ENCODE results near the gene CCDC78. TPM values are rescaled to one million over a fixed set of nuclear protein-coding genes. Genes with fewer than 3 reads are reported as not detected.

The CCDC78 gene
- polyA plus RNA-seq, 1 donor from 2014 or later = 10.7 TPM

GRCh38 chr16:740459-740763, 14.2 kb upstream of the CCDC78 start:
- H3K36me3 ChIP-seq (ENCODE audit: insufficient read depth, low read length) = no peaks in the 10 kb centered on the region
- peaks cover 5% of the 10 kb centered on the region for H3K79me2 ChIP-seq (replicated peaks; ENCODE audit: insufficient read depth, low read length)
- no peaks in the 10 kb centered on the region for H3K9me3 ChIP-seq (ENCODE audit: low read length)
- H4K20me1 ChIP-seq (ENCODE audit: insufficient read depth) = no peaks in the 10 kb centered on the region
- peak overlapping the region; percentile 90 for H3K9ac ChIP-seq (ENCODE audit: low read length)
- peak overlapping the region; percentile 86 for H3K4me2 ChIP-seq (ENCODE audit: low read length)
- no peaks in the 10 kb centered on the region for H3K27me3 ChIP-seq (ENCODE audit: insufficient read depth, low read depth, low read length)
- peak overlapping the region; percentile 79 for H2AFZ ChIP-seq (ENCODE audit: low read depth, low read length)
- H3K9me2 ChIP-seq (ENCODE audit: insufficient read depth, low read length) = no peaks in the 10 kb centered on the region
- peak overlapping the region; percentile 96 for H3K4me3 ChIP-seq (ENCODE audit: low read length)
- no peak for TF ChIP-seq MXI1 (conservative IDR thresholded peaks at IDR 0.05; ENCODE audit: poor library complexity, severe bottlenecking)
- TF ChIP-seq REST (IDR thresholded peaks at IDR 0.05; ENCODE audit: borderline replicate concordance) = no peak
- TF ChIP-seq RAD21 (conservative IDR thresholded peaks at IDR 0.05) = no peak
- no peak for TF ChIP-seq EZH2 (IDR thresholded peaks at IDR 0.05; ENCODE audit: borderline replicate concordance, insufficient read depth, low read length, poor library complexity, severe bottlenecking)
- no peak for TF ChIP-seq EP300 (conservative IDR thresholded peaks at IDR 0.05; ENCODE audit: poor library complexity, severe bottlenecking)
- TF ChIP-seq SMC3 (conservative IDR thresholded peaks at IDR 0.05; ENCODE audit: poor library complexity) = no peak
- TF ChIP-seq CTCF (IDR thresholded peaks at IDR 0.05; ENCODE audit: poor library complexity, severe bottlenecking) = no peak
- H3F3A ChIP-seq (ENCODE audit: insufficient read depth, low read length, poor library complexity, severe bottlenecking) = no peaks in the 10 kb centered on the region
- peak overlapping the region; percentile 63 for H3K27ac ChIP-seq (ENCODE audit: low read length)

- H3K4me2 ChIP-seq (ENCODE audit: low read length) = peak overlapping the region; percentile 86
- peak overlapping the region; percentile 63 for H3K27ac ChIP-seq (ENCODE audit: low read length)
- H4K20me1 ChIP-seq (ENCODE audit: insufficient read depth) = no peaks in the 10 kb centered on the region
- no peaks in the 10 kb centered on the region for H3K27me3 ChIP-seq (ENCODE audit: insufficient read depth, low read depth, low read length)
- H3K9ac ChIP-seq (ENCODE audit: low read length) = peak overlapping the region; percentile 90
- no peaks in the 10 kb centered on the region for H3K9me3 ChIP-seq (ENCODE audit: low read length)
- no peak overlapping the region for H2AFZ ChIP-seq (ENCODE audit: low read depth, low read length)
- peak overlapping the region; percentile 96 for H3K4me3 ChIP-seq (ENCODE audit: low read length)
- H3K9me2 ChIP-seq (ENCODE audit: insufficient read depth, low read length) = no peaks in the 10 kb centered on the region
- no peak for TF ChIP-seq REST (IDR thresholded peaks at IDR 0.05; ENCODE audit: borderline replicate concordance)
- no peak for TF ChIP-seq EZH2 (IDR thresholded peaks at IDR 0.05; ENCODE audit: borderline replicate concordance, insufficient read depth, low read length, poor library complexity, severe bottlenecking)
- TF ChIP-seq TAF1 (IDR thresholded peaks at IDR 0.05; ENCODE audit: low read depth) = no peak
- no peak for TF ChIP-seq CTCF (IDR thresholded peaks at IDR 0.05; ENCODE audit: poor library complexity, severe bottlenecking)
- TF ChIP-seq EP300 (conservative IDR thresholded peaks at IDR 0.05; ENCODE audit: poor library complexity, severe bottlenecking) = no peak
- no peak for TF ChIP-seq RAD21 (conservative IDR thresholded peaks at IDR 0.05)
- no peak for TF ChIP-seq POLR2AphosphoS5 (IDR thresholded peaks at IDR 0.05)
- TF ChIP-seq MXI1 (conservative IDR thresholded peaks at IDR 0.05; ENCODE audit: poor library complexity, severe bottlenecking) = no peak
- no peak for TF ChIP-seq SMC3 (conservative IDR thresholded peaks at IDR 0.05; ENCODE audit: poor library complexity)
- no peaks in the 10 kb centered on the region for H3F3A ChIP-seq (ENCODE audit: insufficient read depth, low read length, poor library complexity, severe bottlenecking)
- H3K79me2 ChIP-seq (replicated peaks; ENCODE audit: insufficient read depth, low read length) = peaks cover 5% of the 10 kb centered on the region
- H3K36me3 ChIP-seq (ENCODE audit: insufficient read depth, low read length) = no peaks in the 10 kb centered on the region
Measured at GRCh38 chr16:739560-740458, 13.6 kb upstream of the CCDC78 start.

Data from neural cell (in vitro differentiated cells).